Kidney (tissue), 14 donors: ENCODE results near the gene GINS1. TPM values are rescaled to one million over a fixed set of nuclear protein-coding genes. Genes with fewer than 3 reads are reported as not detected.
A peak's percentile ranks its signal among the peaks of the same experiment; 100 is the strongest.

Experiments used
- DNase-seq, 5 donors: peaks; one replicate each; pipeline ENCODE4 v3.0.0-alpha.2; 2013 to 2020
- FAIRE-seq: peaks from 2 replicates; lab custom pipeline; 2012; peaks lifted over from hg19 to GRCh38; lab: Jason Lieb, UNC
- H3K27ac ChIP-seq, 2 donors: one replicate each; pipeline ENCODE4 v1.7.0; 2013; ENCODE audit warnings: low read depth in 2 of 2, low read length in 2 of 2, inconsistent platforms in 1 of 2
- H3K27me3 ChIP-seq: one replicate; pipeline ENCODE4 v1.7.1; 2013; ENCODE audit warnings: low read length, inconsistent platforms; ENCODE audit not compliant: control insufficient read depth, insufficient read depth
- H3K36me3 ChIP-seq, 3 donors: one replicate each; pipeline versions ENCODE4 v1.7.0 to v1.7.1; 2013; ENCODE audit warnings: low read length in 3 of 3, control low read depth in 1 of 3, inconsistent platforms in 1 of 3; ENCODE audit not compliant: insufficient read depth in 3 of 3, control insufficient read depth in 2 of 3
- H3K4me1 ChIP-seq, 3 donors: one replicate each; pipeline versions ENCODE4 v1.7.0 to v1.7.1; 2013; ENCODE audit warnings: low read length in 3 of 3, inconsistent platforms in 1 of 3, low read depth in 1 of 3; ENCODE audit not compliant: control insufficient read depth in 2 of 3, insufficient read depth in 2 of 3
- H3K4me3 ChIP-seq, 3 donors: one replicate each; pipeline versions ENCODE4 v1.7.0 to v1.8.1; 2013; ENCODE audit warnings: low read length in 3 of 3, control low read depth in 1 of 3, inconsistent platforms in 1 of 3
- H3K9ac ChIP-seq, 3 donors: one replicate each; pipeline versions ENCODE4 v1.7.0 to v1.7.1; 2013; ENCODE audit warnings: low read length in 3 of 3, control low read depth in 1 of 3, inconsistent platforms in 1 of 3
- H3K9me3 ChIP-seq, 3 donors: one replicate each; pipeline versions ENCODE4 v1.7.0 to v1.7.1; 2013; ENCODE audit warnings: low read length in 3 of 3, control low read depth in 1 of 3, inconsistent platforms in 1 of 3; ENCODE audit not compliant: control insufficient read depth in 2 of 3, insufficient read depth in 1 of 3
- intact Hi-C: fragments of 100-400 bp; cut with DNase I; formaldehyde crosslinking; loops from one replicate; pipeline ENCODE4 v1.11.1; 2022
- polyA plus RNA-seq: library from polyadenylated mRNA; stranded (reverse); fragments of 350-450 nt; fragmentation: Illumina TruSeq; extraction: RNeasy Lipid Tissue Mini Kit (QIAGEN cat#74804); gene quantifications from one replicate; pipeline ENCODE4 v1.2.3, GENCODE V29; 2014; ENCODE audit warnings: low read depth, low replicate concordance; ENCODE audit not compliant: insufficient read depth
- total RNA-seq: library from RNA; stranded (reverse); fragmentation: NEBNext Ultra II Directional; extraction: Animal tissue kit (Norgen Biotek cat#: 25700); gene quantifications from one replicate; pipeline ENCODE4 v1.2.1, GENCODE V29; 2021
- TF ChIP-seq, protein P1 (sequence below): IDR thresholded peaks from 3 replicates; pipeline ENCODE4 v1.5.1; 2012; ENCODE audit warnings: mild to moderate bottlenecking, moderate library complexity, borderline replicate concordance; ENCODE audit not compliant: insufficient read depth; ENCODE audit errors: extremely low read depth
- donor health status: control.
- donor health status: control.
- donor health status: control.
- donor health status: control.
- donor health status: control.
- donor health status: DM: yes; HTN: yes; CAD: no.
- donor health status: Normal renal cell carcinoma (clear cell type).

GINS1 gene
- total and polyA plus RNA-seq, 2 donors from 2014 or later: 1.1 to 2.4 TPM

DNA sequence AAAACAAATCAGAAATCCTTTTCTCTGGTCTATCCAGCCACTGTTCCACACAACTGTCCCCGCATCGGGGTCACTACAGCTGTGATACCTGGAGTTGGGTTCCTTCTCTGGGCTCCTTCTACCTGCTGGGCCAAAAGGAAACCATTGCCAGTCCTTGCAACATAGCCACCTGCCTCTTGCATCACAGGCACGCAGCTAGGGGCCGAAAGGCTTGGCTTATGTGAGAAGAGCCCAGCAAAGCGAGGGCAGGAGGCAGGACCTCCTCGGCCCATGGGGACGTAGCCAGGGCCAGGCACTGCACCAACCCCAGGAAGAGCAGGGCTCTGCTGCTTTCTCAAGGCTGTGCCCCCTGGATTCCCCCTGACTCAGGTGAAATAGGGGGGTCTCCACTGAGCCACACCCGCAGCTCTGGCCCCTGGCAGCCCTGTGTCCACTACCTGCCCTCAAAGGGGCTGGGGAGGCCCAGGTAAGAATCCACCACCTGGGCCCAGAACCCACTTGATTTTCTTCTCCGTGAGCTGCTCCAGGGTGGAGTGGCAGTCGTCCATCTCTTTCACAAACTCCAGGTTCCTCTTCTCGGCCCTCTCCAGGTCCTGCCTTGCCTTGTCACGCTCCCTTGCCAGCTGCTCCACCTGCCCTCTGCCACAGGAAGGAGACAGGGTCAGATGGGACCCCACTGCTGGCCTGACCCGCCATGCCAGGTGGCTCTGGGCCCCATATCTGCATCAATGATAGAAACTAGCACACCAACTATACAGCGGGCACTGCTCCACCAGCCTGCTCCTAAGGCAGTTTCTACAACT is 88.9 kb downstream of the GINS1 start:
- H3K4me1 ChIP-seq: no peaks in the 10 kb centered on the region
- no peak overlapping the region for H3K9ac ChIP-seq
- H3K36me3 ChIP-seq: peaks cover 0 to 30% (median 8%) of the 10 kb centered on the region in 3 donors
- TF ChIP-seq, protein P1, sequence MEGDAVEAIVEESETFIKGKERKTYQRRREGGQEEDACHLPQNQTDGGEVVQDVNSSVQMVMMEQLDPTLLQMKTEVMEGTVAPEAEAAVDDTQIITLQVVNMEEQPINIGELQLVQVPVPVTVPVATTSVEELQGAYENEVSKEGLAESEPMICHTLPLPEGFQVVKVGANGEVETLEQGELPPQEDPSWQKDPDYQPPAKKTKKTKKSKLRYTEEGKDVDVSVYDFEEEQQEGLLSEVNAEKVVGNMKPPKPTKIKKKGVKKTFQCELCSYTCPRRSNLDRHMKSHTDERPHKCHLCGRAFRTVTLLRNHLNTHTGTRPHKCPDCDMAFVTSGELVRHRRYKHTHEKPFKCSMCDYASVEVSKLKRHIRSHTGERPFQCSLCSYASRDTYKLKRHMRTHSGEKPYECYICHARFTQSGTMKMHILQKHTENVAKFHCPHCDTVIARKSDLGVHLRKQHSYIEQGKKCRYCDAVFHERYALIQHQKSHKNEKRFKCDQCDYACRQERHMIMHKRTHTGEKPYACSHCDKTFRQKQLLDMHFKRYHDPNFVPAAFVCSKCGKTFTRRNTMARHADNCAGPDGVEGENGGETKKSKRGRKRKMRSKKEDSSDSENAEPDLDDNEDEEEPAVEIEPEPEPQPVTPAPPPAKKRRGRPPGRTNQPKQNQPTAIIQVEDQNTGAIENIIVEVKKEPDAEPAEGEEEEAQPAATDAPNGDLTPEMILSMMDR: no peak
- intact Hi-C loops: no loop called here
- H3K27me3 ChIP-seq: no peaks in the 10 kb centered on the region
- H3K4me3 ChIP-seq: no peak overlapping the region
- H3K27ac ChIP-seq: no peak overlapping the region
- no peaks in the 10 kb centered on the region for H3K9me3 ChIP-seq
- no peak for FAIRE-seq
- peak in 1 of 5 donors; percentile 59 for DNase-seq

DNA sequence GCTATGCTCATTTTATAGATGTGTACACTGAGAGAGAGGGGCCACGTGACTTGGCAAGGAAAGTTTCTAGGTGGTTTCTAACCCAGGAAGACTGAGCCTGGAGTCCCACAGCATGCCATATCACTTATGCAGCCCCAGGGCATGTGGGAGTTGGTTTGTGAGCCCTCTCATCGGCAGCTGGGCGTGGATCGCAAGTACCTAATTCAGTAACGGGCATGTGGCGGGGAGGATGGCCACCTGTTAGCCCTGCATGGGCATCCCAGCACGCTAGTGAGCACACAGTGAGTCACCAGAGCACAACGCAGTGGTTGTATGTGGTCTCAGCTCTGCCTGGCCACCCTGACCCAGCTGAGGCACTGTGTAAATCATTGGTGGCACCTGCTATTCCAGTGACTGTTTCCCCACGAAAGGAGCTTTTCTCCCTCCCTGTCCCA is 89.5 kb downstream of the GINS1 start:
- Histone ChIP-seq H3K27me3 (no peaks in the 10 kb centered on the region), H3K9ac (no peak overlapping the region), H3K27ac (no peak overlapping the region), H3K4me1 (no peaks in the 10 kb centered on the region), H3K36me3 (peaks cover 0 to 27% (median 10%) of the 10 kb centered on the region in 3 donors), H3K9me3 (no peaks in the 10 kb centered on the region), H3K4me3 (no peak overlapping the region)
- intact Hi-C loops: no loop called here
- peak in 1 of 5 donors; percentile 58 for DNase-seq
- no peak for FAIRE-seq
- TF ChIP-seq, protein P1: no peak

DNA sequence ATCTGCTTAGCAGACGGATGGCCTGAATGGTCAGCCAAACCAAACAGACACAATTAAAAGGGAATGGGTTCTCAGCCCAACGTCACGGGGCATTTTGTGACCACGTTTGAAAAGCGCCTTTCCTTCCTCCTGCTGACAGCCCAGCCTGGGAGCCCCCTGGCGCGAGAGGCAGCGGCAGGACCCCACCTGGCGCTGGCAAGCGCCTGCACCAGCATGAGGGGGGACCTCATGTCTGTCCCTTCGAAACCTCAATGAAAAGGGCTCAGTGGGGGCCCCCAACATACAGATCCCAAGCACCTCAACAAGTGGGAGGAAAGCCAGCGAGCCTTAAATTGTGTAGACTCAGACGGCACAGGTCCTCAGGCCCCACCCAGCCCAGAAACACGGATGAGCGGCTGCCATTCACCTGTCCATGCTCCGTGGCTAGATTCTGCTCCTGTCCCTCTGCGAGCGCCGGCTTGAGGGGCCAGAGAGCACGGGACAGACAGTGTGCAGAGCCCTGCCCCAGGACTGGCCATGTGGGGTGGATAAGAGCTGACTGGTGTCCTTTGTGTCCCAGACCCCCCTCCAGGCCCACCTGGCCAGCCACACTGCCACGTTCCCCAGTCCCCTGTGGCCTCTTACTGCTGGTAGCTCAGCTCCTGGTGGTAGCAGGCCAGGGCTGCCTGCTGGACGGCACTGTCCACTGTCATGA is 90.3 kb downstream of the GINS1 start:
- H3K4me1 ChIP-seq: no peaks in the 10 kb centered on the region
- intact Hi-C loops: no loop called here
- H3K4me3 ChIP-seq: no peak overlapping the region
- TF ChIP-seq, protein P1: no peak
- DNase-seq: peak in 1 of 5 donors; percentile 28
- H3K9me3 ChIP-seq: no peaks in the 10 kb centered on the region
- H3K27ac ChIP-seq: no peak overlapping the region
- no peaks in the 10 kb centered on the region for H3K27me3 ChIP-seq
- H3K36me3 ChIP-seq: peaks cover 0 to 28% (median 10%) of the 10 kb centered on the region in 3 donors
- no peak for FAIRE-seq
- H3K9ac ChIP-seq: no peak overlapping the region

Other genes with a start within 250 kb of the GINS1 start
- 95.7 TPM for gene ENTPD6, start 212.0 kb upstream of the GINS1 start, total RNA-seq
- gene ENTPD6, start 212.0 kb upstream of the GINS1 start, polyA plus RNA-seq: 59.0 TPM
- 176 TPM for gene PYGB, start 159.6 kb upstream of the GINS1 start, total RNA-seq
- gene PYGB, start 159.6 kb upstream of the GINS1 start, polyA plus RNA-seq: 50.9 TPM
- 61.5 TPM for gene ABHD12, start 16.8 kb upstream of the GINS1 start, total RNA-seq
- gene ABHD12, start 16.8 kb upstream of the GINS1 start, polyA plus RNA-seq: 68.1 TPM
- 25.2 TPM for gene NINL, start 177.9 kb downstream of the GINS1 start, total RNA-seq
- gene NINL, start 177.9 kb downstream of the GINS1 start, polyA plus RNA-seq: 23.4 TPM
- gene NANP, start 216.3 kb downstream of the GINS1 start, total RNA-seq: 5.1 TPM
- gene NANP, start 216.3 kb downstream of the GINS1 start, polyA plus RNA-seq: 3.4 TPM